ENCODE results near the gene IMPA2.

Gene IMPA2

GRCh38 chr18:11962597-11962996 lies 18.7 kb upstream of the IMPA2 start (continued):
- no peak for TF ChIP-seq ZNF571 (tag by site-specific recombination; IDR thresholded peaks at IDR 0.05)

GRCh38 chr18:11963991-11964484 lies 17.3 kb upstream of the IMPA2 start:
- Histone ChIP-seq H3K27ac (ENCODE audit: extremely low read depth, low read depth, low read length) (no peak overlapping the region), H3K36me3 (ENCODE audit: control insufficient read depth in 2 of 2, insufficient read depth in 1 of 2, low read length in 2 of 2) (no peaks in the 10 kb centered on the region), H3K4me3 (ENCODE audit: low read depth, low read length) (no peak overlapping the region), H3K9me3 (ENCODE audit: control insufficient read depth, insufficient read depth, low read depth, low read length) (no peaks in the 10 kb centered on the region), H3K4me1 (ENCODE audit: control insufficient read depth, insufficient read depth, low read length) (peaks cover 8% of the 10 kb centered on the region; the same call in 1 of the 2 replicates)
- CTCF ChIA-PET: interaction anchor here (0.6 to 1.3 kb wide), 4 partner anchors 9 to 427 kb away, joined by 3 to 9 read pairs (median 4); no protein-coding TSS in a partner anchor
- POLR2A ChIA-PET: interaction anchor here (2.3 kb wide), 1 partner anchor 17 kb away, joined by 9 read pairs; the partner anchor contains the start of gene IMPA2
- no peak for TF ChIP-seq ZFP69B (tag by site-specific recombination; IDR thresholded peaks at IDR 0.05)
- TF ChIP-seq SCRT1 (tag by site-specific recombination; IDR thresholded peaks at IDR 0.05; ENCODE audit: borderline replicate concordance): peak; percentile 69; the same call in 1 of the 2 replicates
- no peak for TF ChIP-seq ZNF785 (tag by site-specific recombination; IDR thresholded peaks at IDR 0.05)
- no peak for TF ChIP-seq ZNF433 (tag by site-specific recombination; IDR thresholded peaks at IDR 0.05; ENCODE audit: low read depth)
- TF ChIP-seq ZIC2 (tag by site-specific recombination; IDR thresholded peaks at IDR 0.05): 0 out of 2 replicates have a peak, but pooled peaks have one; percentile 15
- no peak for TF ChIP-seq REST (tag by site-specific recombination; IDR thresholded peaks at IDR 0.05)
- no peak for TF ChIP-seq KLF8 (tag by site-specific recombination; IDR thresholded peaks at IDR 0.05)

GRCh38 chr18:11969904-11970835 lies 11.1 kb upstream of the IMPA2 start:
- H3K36me3 ChIP-seq (ENCODE audit: control insufficient read depth in 2 of 2, insufficient read depth in 1 of 2, low read length in 2 of 2): no peaks in the 10 kb centered on the region
- POLR2A ChIA-PET: interaction anchor here (0.5 to 0.7 kb wide), 2 partner anchors 64 to 574 kb away, joined by 3 to 9 read pairs; no protein-coding TSS in a partner anchor
- H3K4me3 ChIP-seq (ENCODE audit: low read depth, low read length): no peak overlapping the region
- no peaks in the 10 kb centered on the region for H3K9me3 ChIP-seq (ENCODE audit: control insufficient read depth, insufficient read depth, low read depth, low read length)
- CTCF ChIA-PET: interaction anchor here (1.0 to 1.8 kb wide), 2 partner anchors 32 to 33 kb away, joined by 3 to 5 read pairs; no protein-coding TSS in a partner anchor
- H3K27ac ChIP-seq (ENCODE audit: extremely low read depth, low read depth, low read length): no peak overlapping the region
- no peaks in the 10 kb centered on the region for H3K4me1 ChIP-seq (ENCODE audit: control insufficient read depth, insufficient read depth, low read length)
- TF ChIP-seq HOXD13 (CRISPR knock-in tag; IDR thresholded peaks at IDR 0.05; ENCODE audit: borderline replicate concordance): no peak
- no peak for TF ChIP-seq ZBTB44 (tag by site-specific recombination; IDR thresholded peaks at IDR 0.05)
- no peak for TF ChIP-seq ZNF311 (tag by site-specific recombination; IDR thresholded peaks at IDR 0.05; ENCODE audit: borderline replicate concordance)
- no peak for TF ChIP-seq ZNF112 (tag by site-specific recombination; IDR thresholded peaks at IDR 0.05)
- TF ChIP-seq ZNF174 (tag by site-specific recombination; IDR thresholded peaks at IDR 0.05): no peak
- TF ChIP-seq ZFP69B (tag by site-specific recombination; IDR thresholded peaks at IDR 0.05): no peak
- TF ChIP-seq ZFP37 (tag by site-specific recombination; IDR thresholded peaks at IDR 0.05): no peak
- peak; percentile 56 for TF ChIP-seq ZBTB11 (tag by site-specific recombination; conservative IDR thresholded peaks at IDR 0.05; ENCODE audit: low read depth)
- TF ChIP-seq ZNF391 (tag by site-specific recombination; IDR thresholded peaks at IDR 0.05; ENCODE audit: borderline replicate concordance, low read depth): no peak
- no peak for TF ChIP-seq ZNF280D (tag by site-specific recombination; IDR thresholded peaks at IDR 0.05)

Measured in HEK293 (cell line).